ENCODE results near the gene SGPP1. TPM values are rescaled to one million over a fixed set of nuclear protein-coding genes. Genes with fewer than 3 reads are reported as not detected.

SGPP1 gene
- total RNA-seq, 1 donor from 2014 or later = 19.6 TPM

Small RNA genes lying within 50 kb of the gene (small RNA-seq; reads per million reads assigned to genes)
- gene AL161670.1 (ENCODE audit: low replicate concordance) = not detected
- gene RF00012 (ENCODE audit: low replicate concordance) = not detected
- gene RNU7-116P (ENCODE audit: low replicate concordance) = not detected

Other genes with a start within 250 kb of the SGPP1 start
- 28.8 TPM for gene PPP2R5E, start 184.7 kb downstream of the SGPP1 start, total RNA-seq
- 20.8 TPM for gene WDR89, start 86.2 kb downstream of the SGPP1 start, total RNA-seq
- 148 TPM for gene SYNE2, start 124.9 kb upstream of the SGPP1 start, total RNA-seq